C4-2B (cell line): Measurements from ENCODE around the gene DYNLT3.

ENCODE experiments used
- ZFX ChIP-seq: fragments of 450-650 bp; IDR thresholded peaks from 2 replicates; pipeline ENCODE4 v1.6.1; 2017
- TF ChIP-seq, protein P1 (sequence below): fragments of 450-650 bp; conservative IDR thresholded peaks from 2 replicates; pipeline ENCODE4 v1.5.1; 2017; ENCODE audit warnings: mild to moderate bottlenecking

GRCh38 chrX:37820646-37821045 lies 26.7 kb downstream of the DYNLT3 start:
- TF ChIP-seq, protein P1, sequence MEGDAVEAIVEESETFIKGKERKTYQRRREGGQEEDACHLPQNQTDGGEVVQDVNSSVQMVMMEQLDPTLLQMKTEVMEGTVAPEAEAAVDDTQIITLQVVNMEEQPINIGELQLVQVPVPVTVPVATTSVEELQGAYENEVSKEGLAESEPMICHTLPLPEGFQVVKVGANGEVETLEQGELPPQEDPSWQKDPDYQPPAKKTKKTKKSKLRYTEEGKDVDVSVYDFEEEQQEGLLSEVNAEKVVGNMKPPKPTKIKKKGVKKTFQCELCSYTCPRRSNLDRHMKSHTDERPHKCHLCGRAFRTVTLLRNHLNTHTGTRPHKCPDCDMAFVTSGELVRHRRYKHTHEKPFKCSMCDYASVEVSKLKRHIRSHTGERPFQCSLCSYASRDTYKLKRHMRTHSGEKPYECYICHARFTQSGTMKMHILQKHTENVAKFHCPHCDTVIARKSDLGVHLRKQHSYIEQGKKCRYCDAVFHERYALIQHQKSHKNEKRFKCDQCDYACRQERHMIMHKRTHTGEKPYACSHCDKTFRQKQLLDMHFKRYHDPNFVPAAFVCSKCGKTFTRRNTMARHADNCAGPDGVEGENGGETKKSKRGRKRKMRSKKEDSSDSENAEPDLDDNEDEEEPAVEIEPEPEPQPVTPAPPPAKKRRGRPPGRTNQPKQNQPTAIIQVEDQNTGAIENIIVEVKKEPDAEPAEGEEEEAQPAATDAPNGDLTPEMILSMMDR, result no peak
- TF ChIP-seq ZFX, result no peak
